ENCODE data around the gene ANO1.

DNA sequence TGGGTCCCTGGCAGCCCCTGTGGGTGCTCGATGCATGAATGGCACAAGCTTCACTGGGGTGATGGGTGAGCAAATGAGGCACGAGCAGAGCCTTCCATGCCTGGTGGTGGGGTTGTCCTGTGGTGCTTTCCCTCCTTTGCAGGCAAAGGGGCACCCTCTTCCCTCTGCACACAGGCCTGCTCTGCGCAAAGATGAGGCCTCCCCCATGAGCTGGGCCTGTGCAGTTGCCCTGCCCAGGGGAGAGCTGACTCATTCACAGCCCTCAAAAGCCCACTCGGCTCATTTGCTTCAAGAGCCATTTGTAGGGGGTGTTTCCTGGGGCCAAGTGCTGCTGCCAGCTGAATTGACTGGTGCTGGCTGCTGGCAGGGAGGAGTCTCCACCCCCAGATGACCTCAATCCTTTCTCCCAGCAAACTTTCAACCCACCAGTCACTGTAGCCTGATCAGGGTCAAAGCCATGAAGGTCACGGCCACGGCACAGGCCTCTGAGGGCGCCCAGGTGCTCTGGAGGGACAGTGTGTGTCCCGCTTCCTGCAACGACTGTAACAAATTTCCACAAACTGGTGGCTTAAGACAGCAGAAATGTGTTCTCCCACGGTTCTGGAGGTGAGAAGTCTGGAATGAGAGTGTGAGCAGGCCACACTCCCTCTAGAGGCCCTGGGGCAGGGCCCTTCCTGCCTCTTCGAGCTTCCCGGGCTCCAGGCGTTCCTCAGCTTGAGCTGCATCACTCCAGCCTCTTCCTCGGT is 48.8 kb upstream of the ANO1 start:
- TF ChIP-seq GATA2 (IDR thresholded peaks at IDR 0.05; ENCODE audit: low read depth, low read length) (no peak), GATA3 (IDR thresholded peaks at IDR 0.05; ENCODE audit: low read depth, low read length) (no peak)

Measured in SH-SY5Y (cell line).